ENCODE data around the gene CD200R1L. TPM values are rescaled to one million over a fixed set of nuclear protein-coding genes. Genes with fewer than 3 reads are reported as not detected.

CD200R1L gene
- total RNA-seq, 2 donors from 2014 or later = not detected

GRCh38 chr3:112774293-112774926 lies 72.3 kb downstream of the CD200R1L start:
- no peaks in the 10 kb centered on the region for H3K4me1 ChIP-seq
- TF ChIP-seq CTCF (IDR thresholded peaks at IDR 0.05) = no peak
- no peak for TF ChIP-seq POLR2A (IDR thresholded peaks at IDR 0.05)
- H3K4me3 ChIP-seq = no peak overlapping the region
- intact Hi-C loops (cut with DNase I) = no loop called here
- H3K27me3 ChIP-seq = no peaks in the 10 kb centered on the region
- DNase-seq (no peak), ATAC-seq (no peak)
- H3K36me3 ChIP-seq (replicated peaks in 1 of 2; ENCODE audit: insufficient read depth in 1 of 2, low read depth in 2 of 2) = no peaks in the 10 kb centered on the region
- H3K27ac ChIP-seq = no peak overlapping the region
- H3K9me3 ChIP-seq = no peaks in the 10 kb centered on the region
- 51 to 59% methylated on average over 6 of the region's 6 CpGs for WGBS, 2 donors

GRCh38 chr3:112773864-112774263 lies 72.8 kb downstream of the CD200R1L start:
- no peak for TF ChIP-seq CTCF (IDR thresholded peaks at IDR 0.05)
- TF ChIP-seq POLR2A (IDR thresholded peaks at IDR 0.05) = no peak
- Histone ChIP-seq H3K27ac (no peak overlapping the region), H3K27me3 (no peaks in the 10 kb centered on the region), H3K4me1 (no peaks in the 10 kb centered on the region), H3K4me3 (no peak overlapping the region), H3K36me3 (replicated peaks in 1 of 2; ENCODE audit: insufficient read depth in 1 of 2, low read depth in 2 of 2) (no peaks in the 10 kb centered on the region), H3K9me3 (no peaks in the 10 kb centered on the region)
- DNase-seq (no peak), ATAC-seq (no peak)
- intact Hi-C loops (cut with DNase I) = no loop called here
- 57% methylated on average over 6 of the region's 6 CpGs for WGBS, 2 donors

DNA sequence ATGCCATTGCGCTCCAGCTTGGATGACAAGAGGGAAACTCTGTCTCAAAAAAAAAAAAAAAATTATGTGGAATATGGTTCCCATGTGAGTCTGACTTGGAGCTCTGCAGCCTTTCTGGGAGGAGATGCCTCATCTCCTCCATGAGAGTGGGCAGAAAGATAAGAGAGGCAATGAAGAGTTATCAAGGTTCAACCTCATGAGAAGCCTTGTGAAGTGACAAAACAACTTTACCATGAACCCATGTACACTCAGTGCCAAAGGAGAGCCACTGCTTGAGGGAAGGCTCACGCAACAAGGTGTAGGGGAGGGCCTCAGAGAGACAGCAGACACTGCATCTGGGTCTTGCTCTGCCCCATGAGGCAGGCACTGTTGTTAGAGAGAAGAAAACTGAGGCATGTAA lies 75.7 kb downstream of the CD200R1L start:
- Histone ChIP-seq H3K36me3 (replicated peaks in 1 of 2; ENCODE audit: insufficient read depth in 1 of 2, low read depth in 2 of 2) (no peaks in the 10 kb centered on the region), H3K4me1 (no peaks in the 10 kb centered on the region), H3K27me3 (no peaks in the 10 kb centered on the region), H3K27ac (no peak overlapping the region), H3K4me3 (no peak overlapping the region), H3K9me3 (no peaks in the 10 kb centered on the region)
- no peak for ATAC-seq
- intact Hi-C loops (cut with DNase I) = no loop called here
- no peak for TF ChIP-seq POLR2A (IDR thresholded peaks at IDR 0.05)
- TF ChIP-seq CTCF (IDR thresholded peaks at IDR 0.05) = no peak
- WGBS, 2 donors = 88 to 91% methylated on average over 2 of the region's 2 CpGs
- DNase-seq = no peak

DNA sequence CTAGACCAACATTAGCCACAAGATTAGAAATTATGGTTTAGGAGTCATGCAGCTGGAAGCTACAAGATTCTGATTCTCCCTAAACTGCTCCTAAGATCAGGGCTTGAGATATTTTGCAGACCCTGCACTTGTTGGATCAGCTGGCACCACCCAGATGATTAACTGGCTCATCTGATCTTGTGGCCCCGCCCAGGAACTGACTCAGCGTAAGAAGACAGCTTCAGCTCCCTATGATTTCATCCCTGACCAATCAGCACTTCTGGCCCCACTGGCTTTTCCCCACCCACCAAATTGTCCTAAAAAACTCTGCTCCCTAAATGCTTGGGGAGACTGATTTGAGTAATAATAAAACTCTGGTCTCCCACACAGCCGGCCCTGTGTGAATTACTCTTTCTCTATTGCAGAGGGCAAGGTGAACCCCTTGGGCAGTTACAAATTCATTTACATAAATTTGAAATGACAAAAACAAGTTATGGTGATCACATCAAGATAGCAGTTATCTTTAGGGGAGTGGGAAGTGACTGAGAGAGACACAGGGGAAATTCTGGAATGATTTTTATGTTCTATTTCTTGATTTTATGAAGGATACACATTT lies 76.5 kb downstream of the CD200R1L start:
- intact Hi-C loops (cut with DNase I) = no loop called here
- Histone ChIP-seq H3K9me3 (no peaks in the 10 kb centered on the region), H3K4me3 (no peak overlapping the region), H3K36me3 (replicated peaks in 1 of 2; ENCODE audit: insufficient read depth in 1 of 2, low read depth in 2 of 2) (no peaks in the 10 kb centered on the region), H3K4me1 (no peaks in the 10 kb centered on the region), H3K27ac (no peak overlapping the region), H3K27me3 (no peaks in the 10 kb centered on the region)
- ATAC-seq (no peak), DNase-seq (peak in 1 of 4 donors; percentile 25)
- TF ChIP-seq CTCF (IDR thresholded peaks at IDR 0.05) (no peak), POLR2A (IDR thresholded peaks at IDR 0.05) (no peak)
- WGBS, 2 donors = 77 to 81% methylated on average over 3 of the region's 3 CpGs

Data from body of pancreas (tissue), 4 donors.